HG02588 (cell line): Measurements from ENCODE around the gene IGSF11.

Source experiments
- ATAC-seq: cut with Tn5 transposase; IDR thresholded peaks from one replicate; pipeline ENCODE4 v1.9.1; 2021; ENCODE audit warnings: mild to moderate bottlenecking, moderate library complexity; ENCODE audit not compliant: unreplicated experiment

Gene IGSF11

GRCh38 chr3:118951089-118951488 is 83.6 kb downstream of the IGSF11 start:
- ATAC-seq, result no peak

GRCh38 chr3:118949113-118949760 is 85.4 kb downstream of the IGSF11 start:
- no peak for ATAC-seq

GRCh38 chr3:118948146-118948545 is 86.5 kb downstream of the IGSF11 start:
- no peak for ATAC-seq

GRCh38 chr3:118946449-118946848 is 88.2 kb downstream of the IGSF11 start:
- ATAC-seq, result no peak

GRCh38 chr3:118945834-118946233 is 88.8 kb downstream of the IGSF11 start:
- no peak for ATAC-seq

GRCh38 chr3:118943597-118943996 is 91.0 kb downstream of the IGSF11 start:
- ATAC-seq, result no peak

GRCh38 chr3:118942671-118943070 is 92.0 kb downstream of the IGSF11 start:
- ATAC-seq, result no peak

GRCh38 chr3:118942195-118942594 is 92.5 kb downstream of the IGSF11 start:
- no peak for ATAC-seq

GRCh38 chr3:118941236-118941635 is 93.4 kb downstream of the IGSF11 start:
- ATAC-seq, result no peak

- no peak for ATAC-seq
Observed at GRCh38 chr3:118938183-118938961, 96.3 kb downstream of the IGSF11 start.

- ATAC-seq, result no peak
Observed at GRCh38 chr3:118936811-118937210, 97.8 kb downstream of the IGSF11 start.

GRCh38 chr3:118932822-118933558 is 101.7 kb downstream of the IGSF11 start:
- ATAC-seq, result no peak

GRCh38 chr3:118931996-118932395 is 102.7 kb downstream of the IGSF11 start:
- no peak for ATAC-seq

- ATAC-seq, result no peak
Observed at GRCh38 chr3:118927449-118927848, 107.2 kb downstream of the IGSF11 start.

- no peak for ATAC-seq
Observed at GRCh38 chr3:118912188-118912587, 122.5 kb downstream of the IGSF11 start.

- no peak for ATAC-seq
Observed at GRCh38 chr3:118910332-118910731, 124.3 kb downstream of the IGSF11 start.

GRCh38 chr3:118909763-118910162 is 124.9 kb downstream of the IGSF11 start:
- ATAC-seq, result no peak

- no peak for ATAC-seq
Observed at GRCh38 chr3:118907909-118908308, 126.7 kb downstream of the IGSF11 start.

GRCh38 chr3:118900737-118901525 is 133.7 kb downstream of the IGSF11 start:
- ATAC-seq, result no peak

GRCh38 chr3:118890206-118890605 is 144.4 kb downstream of the IGSF11 start:
- ATAC-seq, result no peak

GRCh38 chr3:118889691-118890090 is 145.0 kb downstream of the IGSF11 start:
- ATAC-seq, result no peak
